ENCODE measurements around the gene RNF26.
A peak's percentile ranks its signal among the peaks of the same experiment; 100 is the strongest.
"Not testable (repeated sequence)": the region's sequence is repeated elsewhere in the genome, so short reads cannot be mapped to it uniquely, and the experiment has no call there.

RNF26 gene

DNA sequence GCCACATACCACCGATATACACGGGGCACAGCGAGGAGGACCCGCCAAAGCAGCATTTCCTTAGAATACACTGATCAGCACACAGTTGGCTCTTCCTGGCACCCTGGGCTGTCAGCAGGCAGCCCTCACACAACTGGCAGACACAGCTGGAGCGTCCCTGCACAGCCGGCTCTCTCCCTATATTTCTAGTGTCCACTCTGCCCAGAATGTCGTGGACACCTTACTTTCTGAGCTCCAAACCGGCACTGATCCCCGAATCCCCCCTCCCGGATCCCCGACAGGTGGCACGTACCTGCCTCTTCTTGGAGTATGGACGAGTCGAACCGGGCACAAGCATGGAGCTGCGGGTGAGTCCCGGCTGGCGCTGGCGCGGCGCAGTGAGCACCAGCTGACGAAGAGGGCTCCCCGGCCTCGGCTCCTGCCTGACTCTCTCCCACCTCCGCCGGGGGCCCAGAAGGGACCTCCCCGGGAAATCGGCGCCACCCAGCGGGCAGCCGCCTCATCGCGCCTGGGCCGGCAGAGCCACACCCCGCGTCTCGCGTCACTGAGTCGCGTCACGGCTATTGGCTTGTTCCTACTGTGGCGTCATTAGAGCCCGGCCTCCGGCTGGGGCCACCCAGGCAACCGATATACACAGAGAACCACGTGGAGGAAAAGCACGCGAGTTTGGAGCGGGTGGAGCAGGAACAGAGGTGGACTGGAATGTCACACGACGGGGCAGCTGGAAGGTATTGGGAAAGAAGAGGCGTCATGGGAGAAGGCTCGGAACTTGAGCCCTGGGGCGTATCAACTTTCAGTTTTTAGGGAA lies 47.1 kb downstream of the RNF26 start, which contains the start of gene USP2:
TSS of gene USP2 (minus strand) at position 510 of the 808 bp plus-strand sequence. CDS start 8,210 bp downstream, outside the sequence.
- in situ Hi-C loops (cut with MboI; ENCODE audit: low sequenced_read_pairs, unreplicated experiment): no loop called here
- DNase-seq (ENCODE audit: low spot score): peak; percentile 96
- TF ChIP-seq, protein P1, sequence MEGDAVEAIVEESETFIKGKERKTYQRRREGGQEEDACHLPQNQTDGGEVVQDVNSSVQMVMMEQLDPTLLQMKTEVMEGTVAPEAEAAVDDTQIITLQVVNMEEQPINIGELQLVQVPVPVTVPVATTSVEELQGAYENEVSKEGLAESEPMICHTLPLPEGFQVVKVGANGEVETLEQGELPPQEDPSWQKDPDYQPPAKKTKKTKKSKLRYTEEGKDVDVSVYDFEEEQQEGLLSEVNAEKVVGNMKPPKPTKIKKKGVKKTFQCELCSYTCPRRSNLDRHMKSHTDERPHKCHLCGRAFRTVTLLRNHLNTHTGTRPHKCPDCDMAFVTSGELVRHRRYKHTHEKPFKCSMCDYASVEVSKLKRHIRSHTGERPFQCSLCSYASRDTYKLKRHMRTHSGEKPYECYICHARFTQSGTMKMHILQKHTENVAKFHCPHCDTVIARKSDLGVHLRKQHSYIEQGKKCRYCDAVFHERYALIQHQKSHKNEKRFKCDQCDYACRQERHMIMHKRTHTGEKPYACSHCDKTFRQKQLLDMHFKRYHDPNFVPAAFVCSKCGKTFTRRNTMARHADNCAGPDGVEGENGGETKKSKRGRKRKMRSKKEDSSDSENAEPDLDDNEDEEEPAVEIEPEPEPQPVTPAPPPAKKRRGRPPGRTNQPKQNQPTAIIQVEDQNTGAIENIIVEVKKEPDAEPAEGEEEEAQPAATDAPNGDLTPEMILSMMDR (IDR thresholded peaks at IDR 0.05; ENCODE audit: borderline replicate concordance, control extremely low read depth, extremely low read depth, insufficient read depth, missing control alignments): peak; percentile 98

DNA sequence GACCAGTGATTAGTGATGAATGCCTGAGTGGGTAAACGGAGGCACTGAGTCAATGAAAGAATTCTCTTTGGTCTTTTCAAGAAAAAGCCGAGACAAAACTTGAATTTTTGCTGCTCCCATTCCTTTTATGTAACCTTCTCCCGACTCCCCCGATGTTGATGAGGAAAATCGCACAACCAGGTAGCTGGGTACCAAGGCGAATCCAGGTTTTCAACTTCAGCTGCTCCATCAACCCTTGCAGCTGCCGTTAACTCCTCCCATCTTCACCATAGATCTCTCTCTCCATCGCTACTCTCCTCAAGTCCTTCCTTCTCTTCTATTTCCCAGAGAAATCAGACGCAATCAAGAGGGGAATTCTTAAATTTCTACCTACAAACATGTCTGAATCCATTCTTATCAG lies 47.8 kb downstream of the RNF26 start:
- TF ChIP-seq, protein P1 (IDR thresholded peaks at IDR 0.05; ENCODE audit: borderline replicate concordance, control extremely low read depth, extremely low read depth, insufficient read depth, missing control alignments): no peak
- DNase-seq (ENCODE audit: low spot score): peak; percentile 6
- in situ Hi-C loops (cut with MboI; ENCODE audit: low sequenced_read_pairs, unreplicated experiment): no loop called here

DNA sequence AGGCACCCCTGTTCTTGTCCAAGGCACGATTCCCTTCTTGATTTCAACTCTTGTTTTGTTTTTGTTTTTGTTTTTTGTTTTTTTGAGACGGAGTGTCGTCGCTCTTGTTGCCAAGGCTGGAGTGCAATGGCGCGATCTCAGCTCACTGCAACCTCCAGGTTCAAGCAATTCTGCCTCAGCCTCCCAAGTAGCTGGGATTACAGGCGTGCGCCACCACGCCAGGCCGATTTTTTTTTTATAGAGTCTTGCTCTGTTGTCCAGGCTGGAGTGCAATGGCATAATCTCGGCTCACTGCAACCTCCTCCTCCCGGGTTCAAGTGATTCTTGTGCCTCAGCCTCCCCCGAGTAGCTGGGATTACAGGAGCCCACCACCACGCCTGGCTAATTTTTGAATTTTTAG lies 48.2 kb downstream of the RNF26 start:
- in situ Hi-C loops (cut with MboI; ENCODE audit: low sequenced_read_pairs, unreplicated experiment): not testable (repeated sequence)

DNA sequence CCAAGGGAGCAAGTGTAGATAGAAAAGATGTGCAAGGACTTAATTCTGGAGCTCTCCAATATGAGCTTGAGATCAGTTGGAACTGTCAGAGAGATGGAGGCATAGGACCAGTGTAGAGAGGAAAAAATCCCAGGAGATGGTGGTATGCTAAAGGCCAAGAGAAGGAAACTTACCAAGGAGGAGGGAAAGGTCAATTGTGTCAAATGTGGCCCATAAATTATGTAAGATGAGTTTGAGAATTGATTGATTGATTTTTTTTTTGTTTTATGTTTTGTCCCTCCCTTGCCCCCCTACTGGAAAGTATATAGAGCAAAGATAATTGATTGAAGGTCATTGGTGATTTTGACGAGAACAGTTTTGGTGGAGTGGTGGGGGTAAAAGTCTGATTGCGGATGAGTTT lies 50.0 kb downstream of the RNF26 start:
- in situ Hi-C loops (cut with MboI; ENCODE audit: low sequenced_read_pairs, unreplicated experiment): no loop called here
- DNase-seq (ENCODE audit: low spot score): peak; percentile 4
- TF ChIP-seq, protein P1 (IDR thresholded peaks at IDR 0.05; ENCODE audit: borderline replicate concordance, control extremely low read depth, extremely low read depth, insufficient read depth, missing control alignments): no peak

More for the DNA sequence above, 48.2 kb downstream of the RNF26 start:
- not testable (repeated sequence) for DNase-seq (ENCODE audit: low spot score)

All from GM13976 (cell line).